Fibroblast of lung (primary cell): Measurements from ENCODE around the gene THUMPD1.

Source experiments
- EZH2 ChIP-seq: IDR thresholded peaks from 2 replicates; pipeline ENCODE4 v1.5.1; 2012; ENCODE audit warnings: low read length, control low read depth, mild to moderate bottlenecking; ENCODE audit errors: missing control alignments
- TF ChIP-seq, protein P1 (sequence below), 2 donors: IDR thresholded peaks in 1 of 2; conservative IDR thresholded peaks in 1 of 2; 1 replicate in 1 of 2; 2 replicates in 1 of 2; pipeline ENCODE4 v1.5.1; 2011 to 2012; ENCODE audit warnings: low read length in 2 of 2, control low read depth in 1 of 2, inconsistent platforms in 1 of 2, low read depth in 1 of 2, mild to moderate bottlenecking in 1 of 2

GRCh38 chr16:20750558-20750957, 8.9 kb upstream of the THUMPD1 start:
- TF ChIP-seq, protein P1, sequence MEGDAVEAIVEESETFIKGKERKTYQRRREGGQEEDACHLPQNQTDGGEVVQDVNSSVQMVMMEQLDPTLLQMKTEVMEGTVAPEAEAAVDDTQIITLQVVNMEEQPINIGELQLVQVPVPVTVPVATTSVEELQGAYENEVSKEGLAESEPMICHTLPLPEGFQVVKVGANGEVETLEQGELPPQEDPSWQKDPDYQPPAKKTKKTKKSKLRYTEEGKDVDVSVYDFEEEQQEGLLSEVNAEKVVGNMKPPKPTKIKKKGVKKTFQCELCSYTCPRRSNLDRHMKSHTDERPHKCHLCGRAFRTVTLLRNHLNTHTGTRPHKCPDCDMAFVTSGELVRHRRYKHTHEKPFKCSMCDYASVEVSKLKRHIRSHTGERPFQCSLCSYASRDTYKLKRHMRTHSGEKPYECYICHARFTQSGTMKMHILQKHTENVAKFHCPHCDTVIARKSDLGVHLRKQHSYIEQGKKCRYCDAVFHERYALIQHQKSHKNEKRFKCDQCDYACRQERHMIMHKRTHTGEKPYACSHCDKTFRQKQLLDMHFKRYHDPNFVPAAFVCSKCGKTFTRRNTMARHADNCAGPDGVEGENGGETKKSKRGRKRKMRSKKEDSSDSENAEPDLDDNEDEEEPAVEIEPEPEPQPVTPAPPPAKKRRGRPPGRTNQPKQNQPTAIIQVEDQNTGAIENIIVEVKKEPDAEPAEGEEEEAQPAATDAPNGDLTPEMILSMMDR (conservative IDR thresholded peaks at IDR 0.05 in 1 of 2, IDR thresholded peaks at IDR 0.05 in 1 of 2; ENCODE audit: low read depth in 1 of 2, low read length in 2 of 2), result no peak
- no peak for TF ChIP-seq EZH2
